GM10266 (cell line): ENCODE measurements around the gene UIMC1.
"Not testable (repeated sequence)": the region's sequence is repeated elsewhere in the genome, so short reads cannot be mapped to it uniquely, and the experiment has no call there.

ENCODE experiments used
- DNase-seq: peaks from one replicate; pipeline ENCODE4 v3.0.0; 2012; ENCODE audit errors: extremely low spot score
- CTCF ChIP-seq: IDR thresholded peaks from 2 replicates; pipeline ENCODE4 v1.5.1; 2012; ENCODE audit warnings: mild to moderate bottlenecking, low read depth; ENCODE audit not compliant: control insufficient read depth, insufficient read depth; ENCODE audit errors: missing control alignments

The UIMC1 gene

GRCh38 chr5:177006265-177006972, at the start of gene UIMC1:
TSS of gene UIMC1 (minus strand) at chr5:177006779. CDS start at chr5:176982615, 24,164 bp downstream.
- peak; percentile 91 for DNase-seq
- no peak for TF ChIP-seq CTCF

- no peak for DNase-seq
- no peak for TF ChIP-seq CTCF
Measured at GRCh38 chr5:177049285-177049684, 42.7 kb upstream of the UIMC1 start.

GRCh38 chr5:177048531-177048930, 42.0 kb upstream of the UIMC1 start:
- DNase-seq = not testable (repeated sequence)

GRCh38 chr5:177045631-177046030, 39.1 kb upstream of the UIMC1 start:
- no peak for DNase-seq
- TF ChIP-seq CTCF = no peak

- TF ChIP-seq CTCF = no peak
Measured at GRCh38 chr5:177044641-177045040, 38.1 kb upstream of the UIMC1 start.

GRCh38 chr5:177043958-177044357, 37.4 kb upstream of the UIMC1 start:
- no peak for TF ChIP-seq CTCF
- no peak for DNase-seq

More at GRCh38 chr5:177044641-177045040, 38.1 kb upstream of the UIMC1 start:
- DNase-seq = no peak

- no peak for DNase-seq
- no peak for TF ChIP-seq CTCF
Measured at GRCh38 chr5:177043114-177043513, 36.5 kb upstream of the UIMC1 start.

GRCh38 chr5:177041936-177042335, 35.4 kb upstream of the UIMC1 start:
- no peak for DNase-seq
- no peak for TF ChIP-seq CTCF
